ENCODE results near the gene DLGAP1. TPM values are rescaled to one million over a fixed set of nuclear protein-coding genes. Genes with fewer than 3 reads are reported as not detected.
A peak's percentile ranks its signal among the peaks of the same experiment; 100 is the strongest.

DLGAP1 gene
- total and polyA plus RNA-seq, 2 of the 8 experiments (the other 6 are each of a cell fraction or from before 2014, with no cell fraction given) = 11.8 to 16.9 TPM

GRCh38 chr18:4318311-4318710 is 136.8 kb downstream of the DLGAP1 start:
- Histone ChIP-seq H4K91ac (replicated peaks; ENCODE audit: insufficient read length, low read length) (no peak overlapping the region), H3K18ac (ENCODE audit: extremely low read depth, low read length) (no peak overlapping the region), H3K23ac (ENCODE audit: insufficient read length) (no peak overlapping the region), H3K4me2 (ENCODE audit: insufficient read depth in 1 of 2, low read depth in 2 of 2, low read length in 2 of 2) (no peak overlapping the region), H2BK120ac (replicated peaks; ENCODE audit: low read depth, low read length) (no peak overlapping the region), H3K4me1 (replicated peaks in 1 of 4; ENCODE audit: control insufficient read depth in 3 of 4, insufficient read depth in 4 of 4, low read length in 3 of 4) (no peaks in the 10 kb centered on the region; a peak in 1 of 7 replicates), H4K5ac (ENCODE audit: insufficient read length, low read depth, low read length) (no peak overlapping the region), H2BK5ac (ENCODE audit: low read depth, low read length) (no peak overlapping the region), H3K79me1 (ENCODE audit: low read depth, low read length) (no peaks in the 10 kb centered on the region), H3K9ac (replicated peaks in 1 of 4; ENCODE audit: extremely low read depth in 1 of 4, low read depth in 3 of 4, low read length in 3 of 4) (no peak overlapping the region), H3K4me3 (ENCODE audit: extremely low read depth in 1 of 4, insufficient read depth in 2 of 4, low read depth in 3 of 4, low read length in 4 of 4) (no peak overlapping the region), H3K27ac (ENCODE audit: low read depth, low read length) (no peak overlapping the region), H2AK5ac (ENCODE audit: low read depth, low read length) (no peak overlapping the region), H3K27me3 (replicated peaks in 1 of 4; ENCODE audit: control insufficient read depth in 3 of 4, extremely low read depth in 1 of 4, insufficient read depth in 3 of 4, low read length in 3 of 4) (no peaks in the 10 kb centered on the region), H3K9me3 (ENCODE audit: insufficient read depth in 2 of 2, low read depth in 1 of 2, low read length in 1 of 2) (no peaks in the 10 kb centered on the region), H3K36me3 (ENCODE audit: control insufficient read depth in 2 of 4, insufficient read depth in 4 of 4, low read length in 3 of 4) (no peaks in the 10 kb centered on the region), H2AFZ (ENCODE audit: low read length) (no peak overlapping the region), H4K20me1 (replicated peaks in 1 of 2; ENCODE audit: control insufficient read depth in 1 of 2, insufficient read depth in 2 of 2, low read length in 2 of 2) (no peaks in the 10 kb centered on the region), H3K23me2 (ENCODE audit: low read depth, low read length) (no peaks in the 10 kb centered on the region), H2BK15ac (ENCODE audit: low read length) (no peak overlapping the region), H3K14ac (ENCODE audit: insufficient read length) (no peak overlapping the region), H2BK12ac (ENCODE audit: low read depth, low read length) (no peak overlapping the region), H3K4ac (replicated peaks; ENCODE audit: insufficient read length, low read depth, low read length) (no peak overlapping the region), H3K56ac (replicated peaks; ENCODE audit: insufficient read length, low read depth, low read length) (no peak overlapping the region), H3K79me2 (ENCODE audit: control insufficient read depth in 1 of 2, insufficient read depth in 2 of 2, low read length in 2 of 2) (peaks cover 0 to 30% of the 10 kb centered on the region in 2 experiments; a peak in 2 of 4 replicates), H4K8ac (ENCODE audit: extremely low read depth, insufficient read depth, low read length) (no peak overlapping the region), H2BK20ac (ENCODE audit: low read length) (no peak overlapping the region)
- no peak for DNase-seq (ENCODE audit: low read depth in 1 of 2, low spot score in 2 of 2)
- no peak for FAIRE-seq
- TF ChIP-seq GTF2F1 (IDR thresholded peaks at IDR 0.05; ENCODE audit: borderline replicate concordance, low read depth, low read length) (no peak), TEAD4 (IDR thresholded peaks at IDR 0.05; ENCODE audit: low read depth, low read length) (0 out of 2 replicates have a peak, but pooled peaks have one; percentile 8), BACH1 (IDR thresholded peaks at IDR 0.05; ENCODE audit: low read length) (no peak)
- 84% methylated on average over 5 of the region's 5 CpGs; no CpG with 5 or more reads in 1 of the 2 experiments for WGBS, 2 experiments (ENCODE audit: extremely low coverage in 1 of 2, insufficient coverage in 1 of 2, insufficient read length in 1 of 2, insufficient replicate concordance in 2 of 2, low coverage in 1 of 2, low lambda C conversion rate in 2 of 2, missing lambda C conversion rate in 1 of 2)
- POLR2A ChIA-PET (ENCODE audit: partially characterized antibody) = no interaction called here
- CTCF ChIA-PET (ENCODE audit: partially characterized antibody) = interaction anchor here (1.3 to 1.4 kb wide), 2 partner anchors 13 to 212 kb away, joined by 3 read pairs; no protein-coding TSS in a partner anchor
